Measurements from ENCODE around the gene DUS2. TPM values are rescaled to one million over a fixed set of nuclear protein-coding genes. Genes with fewer than 3 reads are reported as not detected.

The DUS2 gene
- total and polyA plus RNA-seq, 2 of the 8 experiments (the other 6 are each of a cell fraction or from before 2014, with no cell fraction given), result 17.2 to 27.0 TPM

GRCh38 chr16:68055395-68055794 lies 32.3 kb downstream of the DUS2 start:
- POLR2A ChIA-PET (ENCODE audit: partially characterized antibody), result interaction anchor here (0.6 kb wide), 1 partner anchor 22 kb away, joined by 3 read pairs; no protein-coding TSS in a partner anchor
- Histone ChIP-seq H2AK5ac (ENCODE audit: low read depth, low read length) (no peak overlapping the region), H3K79me1 (ENCODE audit: low read depth, low read length) (no peaks in the 10 kb centered on the region), H3K56ac (replicated peaks; ENCODE audit: insufficient read length, low read depth, low read length) (no peak overlapping the region), H3K4ac (replicated peaks; ENCODE audit: insufficient read length, low read depth, low read length) (no peak overlapping the region), H3K14ac (ENCODE audit: insufficient read length) (no peak overlapping the region), H3K18ac (ENCODE audit: extremely low read depth, low read length) (no peak overlapping the region), H3K4me1 (replicated peaks in 1 of 4; ENCODE audit: control insufficient read depth in 3 of 4, insufficient read depth in 4 of 4, low read length in 3 of 4) (no peaks in the 10 kb centered on the region), H3K23ac (ENCODE audit: insufficient read length) (no peak overlapping the region), H4K91ac (replicated peaks; ENCODE audit: insufficient read length, low read length) (no peak overlapping the region), H3K9ac (replicated peaks in 1 of 4; ENCODE audit: extremely low read depth in 1 of 4, low read depth in 3 of 4, low read length in 3 of 4) (no peak overlapping the region), H2AFZ (ENCODE audit: low read length) (no peak overlapping the region), H2BK12ac (ENCODE audit: low read depth, low read length) (no peak overlapping the region), H3K27me3 (replicated peaks in 1 of 4; ENCODE audit: control insufficient read depth in 3 of 4, extremely low read depth in 1 of 4, insufficient read depth in 3 of 4, low read length in 3 of 4) (no peaks in the 10 kb centered on the region), H2BK5ac (ENCODE audit: low read depth, low read length) (no peak overlapping the region), H2BK20ac (ENCODE audit: low read length) (no peak overlapping the region), H2BK120ac (replicated peaks; ENCODE audit: low read depth, low read length) (no peak overlapping the region), H3K4me2 (ENCODE audit: insufficient read depth in 1 of 2, low read depth in 2 of 2, low read length in 2 of 2) (no peak overlapping the region), H3K36me3 (ENCODE audit: control insufficient read depth in 2 of 4, insufficient read depth in 4 of 4, low read length in 3 of 4) (peaks cover 0 to 11% (median 5%) of the 10 kb centered on the region in 4 experiments; a peak in 3 of 8 replicates), H4K8ac (ENCODE audit: extremely low read depth, insufficient read depth, low read length) (no peak overlapping the region), H3K23me2 (ENCODE audit: low read depth, low read length) (no peaks in the 10 kb centered on the region; the same call in 1 of the 2 replicates), H2BK15ac (ENCODE audit: low read length) (no peak overlapping the region), H3K79me2 (ENCODE audit: control insufficient read depth in 1 of 2, insufficient read depth in 2 of 2, low read length in 2 of 2) (no peaks in the 10 kb centered on the region), H3K27ac (ENCODE audit: low read depth, low read length) (no peak overlapping the region), H4K20me1 (replicated peaks in 1 of 2; ENCODE audit: control insufficient read depth in 1 of 2, insufficient read depth in 2 of 2, low read length in 2 of 2) (no peaks in the 10 kb centered on the region), H3K9me3 (ENCODE audit: insufficient read depth in 2 of 2, low read depth in 1 of 2, low read length in 1 of 2) (no peaks in the 10 kb centered on the region), H3K4me3 (ENCODE audit: extremely low read depth in 1 of 4, insufficient read depth in 2 of 4, low read depth in 3 of 4, low read length in 4 of 4) (no peak overlapping the region), H4K5ac (ENCODE audit: insufficient read length, low read depth, low read length) (no peak overlapping the region)
- TF ChIP-seq ASH2L (IDR thresholded peaks at IDR 0.05; ENCODE audit: low read length) (no peak), KDM1A (IDR thresholded peaks at IDR 0.05; ENCODE audit: borderline replicate concordance, low read length) (no peak), TCF12 (IDR thresholded peaks at IDR 0.05; ENCODE audit: low read depth, low read length) (no peak)
- DNase-seq (ENCODE audit: low read depth in 1 of 2, low spot score in 2 of 2) (no peak), FAIRE-seq (no peak)
- 90% methylated on average over 3 of the region's 3 CpGs; no CpG with 5 or more reads in 1 of the 2 experiments for WGBS, 2 experiments (ENCODE audit: extremely low coverage in 1 of 2, insufficient coverage in 1 of 2, insufficient read length in 1 of 2, insufficient replicate concordance in 2 of 2, low coverage in 1 of 2, low lambda C conversion rate in 2 of 2, missing lambda C conversion rate in 1 of 2)
- CTCF ChIA-PET (ENCODE audit: partially characterized antibody), result interaction anchor here (0.9 to 2.8 kb wide), 6 partner anchors 9 to 75 kb away, joined by 3 to 17 read pairs (median 4); no protein-coding TSS in a partner anchor

Measured in H1 (cell line).